ENCODE results near the gene RBM22. TPM values are rescaled to one million over a fixed set of nuclear protein-coding genes. Genes with fewer than 3 reads are reported as not detected.

The RBM22 gene
- total and polyA plus RNA-seq, 3 experiments from 2014 or later = 68.2 to 73.6 (median 72.7) TPM

GRCh38 chr5:150692276-150692675 lies 8.6 kb downstream of the RBM22 start:
- CTCF ChIA-PET = no interaction called here

GRCh38 chr5:150690760-150691159 lies 10.1 kb downstream of the RBM22 start:
- H3K9me3 ChIP-seq (ENCODE audit: low read length) = no peaks in the 10 kb centered on the region
- CTCF ChIA-PET = no interaction called here
- no peak overlapping the region for H3K4me3 Mint-ChIP-seq
- H3K4me1 Mint-ChIP-seq = no peaks in the 10 kb centered on the region
- no peak overlapping the region for H3K4me3 ChIP-seq (ENCODE audit: low read length)
- POLR2A ChIA-PET = no interaction called here
- peaks cover 44% of the 10 kb centered on the region for H3K36me3 ChIP-seq (ENCODE audit: insufficient read depth, low read length)
- H3K27me3 Mint-ChIP-seq = no peaks in the 10 kb centered on the region
- no peaks in the 10 kb centered on the region for H3K9me3 Mint-ChIP-seq
- H3K27ac ChIP-seq (ENCODE audit: low read depth, low read length) = no peak overlapping the region
- H3K27ac Mint-ChIP-seq = no peak overlapping the region
- H3K36me3 Mint-ChIP-seq = peaks cover 4 to 77% (median 21%) of the 10 kb centered on the region in 3 donors
- no peaks in the 10 kb centered on the region for H3K27me3 ChIP-seq (ENCODE audit: insufficient read depth, low read length, poor library complexity, severe bottlenecking)
- no peaks in the 10 kb centered on the region for H3K4me1 ChIP-seq (ENCODE audit: insufficient read depth, low read length)
- no peak for DNase-seq

More at GRCh38 chr5:150692276-150692675, 8.6 kb downstream of the RBM22 start:
- H3K27me3 ChIP-seq (ENCODE audit: insufficient read depth, low read length, poor library complexity, severe bottlenecking) = no peaks in the 10 kb centered on the region
- H3K9me3 Mint-ChIP-seq = no peaks in the 10 kb centered on the region
- peak overlapping the region in 1 of 7 donors; percentile 25 for H3K4me3 Mint-ChIP-seq
- H3K36me3 Mint-ChIP-seq = peaks cover 12 to 82% (median 25%) of the 10 kb centered on the region in 3 donors
- POLR2A ChIA-PET = no interaction called here
- H3K4me1 Mint-ChIP-seq = no peaks in the 10 kb centered on the region
- no peaks in the 10 kb centered on the region for H3K9me3 ChIP-seq (ENCODE audit: low read length)
- no peak for DNase-seq
- H3K27ac ChIP-seq (ENCODE audit: low read depth, low read length) = no peak overlapping the region
- H3K4me1 ChIP-seq (ENCODE audit: insufficient read depth, low read length) = no peaks in the 10 kb centered on the region
- peak overlapping the region in 1 of 8 donors; percentile 5 for H3K27ac Mint-ChIP-seq
- H3K27me3 Mint-ChIP-seq = no peaks in the 10 kb centered on the region
- H3K36me3 ChIP-seq (ENCODE audit: insufficient read depth, low read length) = peaks cover 58% of the 10 kb centered on the region
- H3K4me3 ChIP-seq (ENCODE audit: low read length) = no peak overlapping the region

- Mint-ChIP-seq H3K4me3 (no peak overlapping the region), H3K4me1 (no peaks in the 10 kb centered on the region), H3K9me3 (no peaks in the 10 kb centered on the region), H3K36me3 (peaks cover 4 to 64% (median 17%) of the 10 kb centered on the region in 3 donors), H3K27me3 (no peaks in the 10 kb centered on the region), H3K27ac (no peak overlapping the region)
- Histone ChIP-seq H3K36me3 (ENCODE audit: insufficient read depth, low read length) (peaks cover 28% of the 10 kb centered on the region), H3K9me3 (ENCODE audit: low read length) (no peaks in the 10 kb centered on the region), H3K4me3 (ENCODE audit: low read length) (no peak overlapping the region), H3K27ac (ENCODE audit: low read depth, low read length) (no peak overlapping the region), H3K27me3 (ENCODE audit: insufficient read depth, low read length, poor library complexity, severe bottlenecking) (no peaks in the 10 kb centered on the region), H3K4me1 (ENCODE audit: insufficient read depth, low read length) (no peaks in the 10 kb centered on the region)
- ChIA-PET CTCF (interaction anchor here (2.0 kb wide), 1 partner anchor 12 kb away, joined by 6 read pairs; the partner anchor contains the start of gene RBM22), POLR2A (no interaction called here)
- no peak for DNase-seq
Observed at GRCh38 chr5:150689120-150689519, 11.7 kb downstream of the RBM22 start.

- no peak overlapping the region for H3K4me3 Mint-ChIP-seq
- peaks cover under 1% of the 10 kb centered on the region for H3K4me1 ChIP-seq (ENCODE audit: insufficient read depth, low read length)
- H3K36me3 ChIP-seq (ENCODE audit: insufficient read depth, low read length) = no peaks in the 10 kb centered on the region
- no peaks in the 10 kb centered on the region for H3K27me3 ChIP-seq (ENCODE audit: insufficient read depth, low read length, poor library complexity, severe bottlenecking)
- H3K9me3 Mint-ChIP-seq = no peaks in the 10 kb centered on the region
- no peaks in the 10 kb centered on the region for H3K9me3 ChIP-seq (ENCODE audit: low read length)
- no peak overlapping the region for H3K4me3 ChIP-seq (ENCODE audit: low read length)
- CTCF ChIA-PET = no interaction called here
- H3K27ac ChIP-seq (ENCODE audit: low read depth, low read length) = no peak overlapping the region
- no peak overlapping the region for H3K27ac Mint-ChIP-seq
- POLR2A ChIA-PET = no interaction called here
- DNase-seq = no peak
- peaks cover 0 to 9% (median 0%) of the 10 kb centered on the region in 3 donors for H3K4me1 Mint-ChIP-seq
- H3K27me3 Mint-ChIP-seq = peaks cover 4 to 7% of the 10 kb centered on the region in 2 donors
- peaks cover 0 to 12% (median 5%) of the 10 kb centered on the region in 3 donors for H3K36me3 Mint-ChIP-seq
Observed at GRCh38 chr5:150676578-150676977, 24.3 kb downstream of the RBM22 start.

GRCh38 chr5:150675069-150675468 lies 25.8 kb downstream of the RBM22 start:
- Mint-ChIP-seq H3K4me1 (peaks cover 7 to 17% (median 8%) of the 10 kb centered on the region in 3 donors), H3K27ac (no peak overlapping the region), H3K27me3 (peaks cover 18 to 21% of the 10 kb centered on the region in 2 donors), H3K4me3 (no peak overlapping the region), H3K36me3 (peaks cover 0 to 5% (median 0%) of the 10 kb centered on the region in 3 donors), H3K9me3 (no peaks in the 10 kb centered on the region)
- POLR2A ChIA-PET = no interaction called here
- H3K4me1 ChIP-seq (ENCODE audit: insufficient read depth, low read length) = peaks cover 9% of the 10 kb centered on the region
- CTCF ChIA-PET = no interaction called here
- no peak overlapping the region for H3K4me3 ChIP-seq (ENCODE audit: low read length)
- H3K36me3 ChIP-seq (ENCODE audit: insufficient read depth, low read length) = no peaks in the 10 kb centered on the region
- H3K27me3 ChIP-seq (ENCODE audit: insufficient read depth, low read length, poor library complexity, severe bottlenecking) = peaks cover 14% of the 10 kb centered on the region
- no peak overlapping the region for H3K27ac ChIP-seq (ENCODE audit: low read depth, low read length)
- no peaks in the 10 kb centered on the region for H3K9me3 ChIP-seq (ENCODE audit: low read length)
- no peak for DNase-seq

- Histone ChIP-seq H3K27me3 (ENCODE audit: insufficient read depth, low read length, poor library complexity, severe bottlenecking) (peaks cover 15% of the 10 kb centered on the region), H3K4me1 (ENCODE audit: insufficient read depth, low read length) (peaks cover 9% of the 10 kb centered on the region), H3K36me3 (ENCODE audit: insufficient read depth, low read length) (no peaks in the 10 kb centered on the region), H3K27ac (ENCODE audit: low read depth, low read length) (no peak overlapping the region), H3K4me3 (ENCODE audit: low read length) (no peak overlapping the region), H3K9me3 (ENCODE audit: low read length) (no peaks in the 10 kb centered on the region)
- peaks cover 24 to 25% of the 10 kb centered on the region in 2 donors for H3K27me3 Mint-ChIP-seq
- H3K27ac Mint-ChIP-seq = no peak overlapping the region
- H3K4me1 Mint-ChIP-seq = peaks cover 7 to 17% (median 8%) of the 10 kb centered on the region in 3 donors
- no peak overlapping the region for H3K4me3 Mint-ChIP-seq
- no peak for DNase-seq
- POLR2A ChIA-PET = no interaction called here
- H3K9me3 Mint-ChIP-seq = no peaks in the 10 kb centered on the region
- CTCF ChIA-PET = no interaction called here
- peaks cover 0 to 3% (median 0%) of the 10 kb centered on the region in 3 donors for H3K36me3 Mint-ChIP-seq
Observed at GRCh38 chr5:150674341-150674821, 26.5 kb downstream of the RBM22 start.

- H3K4me3 Mint-ChIP-seq = peak overlapping the region in 6 of 7 donors; percentile 71 to 85 (median 80)
- CTCF ChIA-PET = no interaction called here
Observed at GRCh38 chr5:150672884-150673275, 28.0 kb downstream of the RBM22 start.

GRCh38 chr5:150672237-150672883 lies 28.5 kb downstream of the RBM22 start:
- Histone ChIP-seq H3K4me1 (ENCODE audit: insufficient read depth, low read length) (peaks cover 9% of the 10 kb centered on the region), H3K36me3 (ENCODE audit: insufficient read depth, low read length) (no peaks in the 10 kb centered on the region), H3K4me3 (ENCODE audit: low read length) (peak overlapping the region; percentile 51), H3K9me3 (ENCODE audit: low read length) (no peaks in the 10 kb centered on the region), H3K27ac (ENCODE audit: low read depth, low read length) (no peak overlapping the region), H3K27me3 (ENCODE audit: insufficient read depth, low read length, poor library complexity, severe bottlenecking) (peaks cover 15% of the 10 kb centered on the region)
- peak in 1 of 5 donors; percentile 17 for DNase-seq
- H3K36me3 Mint-ChIP-seq = no peaks in the 10 kb centered on the region
- peak overlapping the region; percentile 71 to 86 (median 80) for H3K4me3 Mint-ChIP-seq
- peaks cover 7 to 17% (median 8%) of the 10 kb centered on the region in 3 donors for H3K4me1 Mint-ChIP-seq
- ChIA-PET POLR2A (no interaction called here), CTCF (interaction anchor here (1.2 kb wide), 1 partner anchor 28 kb away, joined by 3 read pairs; the partner anchor contains the start of gene RBM22)
- peaks cover 26 to 28% of the 10 kb centered on the region in 2 donors for H3K27me3 Mint-ChIP-seq
- H3K27ac Mint-ChIP-seq = peak overlapping the region in 4 of 8 donors; percentile 11 to 75 (median 45)
- H3K9me3 Mint-ChIP-seq = no peaks in the 10 kb centered on the region

More at GRCh38 chr5:150672884-150673275, 28.0 kb downstream of the RBM22 start:
- Histone ChIP-seq H3K27ac (ENCODE audit: low read depth, low read length) (no peak overlapping the region), H3K36me3 (ENCODE audit: insufficient read depth, low read length) (no peaks in the 10 kb centered on the region), H3K4me3 (ENCODE audit: low read length) (peak overlapping the region; percentile 51), H3K27me3 (ENCODE audit: insufficient read depth, low read length, poor library complexity, severe bottlenecking) (peaks cover 15% of the 10 kb centered on the region), H3K9me3 (ENCODE audit: low read length) (no peaks in the 10 kb centered on the region), H3K4me1 (ENCODE audit: insufficient read depth, low read length) (peaks cover 9% of the 10 kb centered on the region)
- POLR2A ChIA-PET = no interaction called here
- Mint-ChIP-seq H3K4me1 (peaks cover 7 to 17% (median 8%) of the 10 kb centered on the region in 3 donors), H3K9me3 (no peaks in the 10 kb centered on the region), H3K27ac (no peak overlapping the region), H3K36me3 (no peaks in the 10 kb centered on the region), H3K27me3 (peaks cover 26 to 28% of the 10 kb centered on the region in 2 donors)
- DNase-seq = no peak
